ENCODE results near the gene FLRT2. TPM values are rescaled to one million over a fixed set of nuclear protein-coding genes. Genes with fewer than 3 reads are reported as not detected.

Gene FLRT2
- total RNA-seq, 4 donors from 2014 or later: 0.61 to 8.4 (median 6.4) TPM

DNA sequence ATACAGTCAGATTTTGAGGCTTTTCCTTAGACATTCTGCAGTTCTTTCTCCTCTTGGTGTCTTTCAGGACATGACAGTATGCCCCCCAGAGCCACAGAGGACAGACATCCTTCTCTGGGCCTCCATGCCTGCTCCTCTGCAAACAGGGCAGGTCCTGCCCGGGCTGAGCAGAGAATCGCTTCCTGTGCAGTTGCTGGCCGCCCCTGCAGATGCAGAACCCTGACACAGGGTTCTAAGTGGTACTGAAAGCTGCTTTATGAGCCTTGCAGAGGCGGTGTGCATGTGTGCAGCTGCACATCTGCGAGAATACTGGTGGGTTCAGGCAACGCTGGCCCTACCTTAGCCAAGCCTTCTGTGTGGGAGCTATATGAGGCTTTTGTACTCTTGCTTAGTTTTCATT, 54.5 kb downstream of the FLRT2 start:
- Histone ChIP-seq H3K9me3 (no peaks in the 10 kb centered on the region), H3K4me3 (no peak overlapping the region), H3K27ac (no peak overlapping the region), H3K36me3 (no peaks in the 10 kb centered on the region), H3K27me3 (no peaks in the 10 kb centered on the region), H3K4me1 (peaks cover 0 to 34% (median 0%) of the 10 kb centered on the region in 3 donors)
- 78% methylated on average over 3 of the region's 6 CpGs; no CpG with 5 or more reads in 1 of the 2 donors for WGBS, 2 donors
- intact Hi-C loops (cut with DNase I): no loop called here
- TF ChIP-seq POLR2A (IDR thresholded peaks at IDR 0.05): no peak
- TF ChIP-seq, protein P1, sequence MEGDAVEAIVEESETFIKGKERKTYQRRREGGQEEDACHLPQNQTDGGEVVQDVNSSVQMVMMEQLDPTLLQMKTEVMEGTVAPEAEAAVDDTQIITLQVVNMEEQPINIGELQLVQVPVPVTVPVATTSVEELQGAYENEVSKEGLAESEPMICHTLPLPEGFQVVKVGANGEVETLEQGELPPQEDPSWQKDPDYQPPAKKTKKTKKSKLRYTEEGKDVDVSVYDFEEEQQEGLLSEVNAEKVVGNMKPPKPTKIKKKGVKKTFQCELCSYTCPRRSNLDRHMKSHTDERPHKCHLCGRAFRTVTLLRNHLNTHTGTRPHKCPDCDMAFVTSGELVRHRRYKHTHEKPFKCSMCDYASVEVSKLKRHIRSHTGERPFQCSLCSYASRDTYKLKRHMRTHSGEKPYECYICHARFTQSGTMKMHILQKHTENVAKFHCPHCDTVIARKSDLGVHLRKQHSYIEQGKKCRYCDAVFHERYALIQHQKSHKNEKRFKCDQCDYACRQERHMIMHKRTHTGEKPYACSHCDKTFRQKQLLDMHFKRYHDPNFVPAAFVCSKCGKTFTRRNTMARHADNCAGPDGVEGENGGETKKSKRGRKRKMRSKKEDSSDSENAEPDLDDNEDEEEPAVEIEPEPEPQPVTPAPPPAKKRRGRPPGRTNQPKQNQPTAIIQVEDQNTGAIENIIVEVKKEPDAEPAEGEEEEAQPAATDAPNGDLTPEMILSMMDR (IDR thresholded peaks at IDR 0.05): no peak
- DNase-seq: no peak

DNA sequence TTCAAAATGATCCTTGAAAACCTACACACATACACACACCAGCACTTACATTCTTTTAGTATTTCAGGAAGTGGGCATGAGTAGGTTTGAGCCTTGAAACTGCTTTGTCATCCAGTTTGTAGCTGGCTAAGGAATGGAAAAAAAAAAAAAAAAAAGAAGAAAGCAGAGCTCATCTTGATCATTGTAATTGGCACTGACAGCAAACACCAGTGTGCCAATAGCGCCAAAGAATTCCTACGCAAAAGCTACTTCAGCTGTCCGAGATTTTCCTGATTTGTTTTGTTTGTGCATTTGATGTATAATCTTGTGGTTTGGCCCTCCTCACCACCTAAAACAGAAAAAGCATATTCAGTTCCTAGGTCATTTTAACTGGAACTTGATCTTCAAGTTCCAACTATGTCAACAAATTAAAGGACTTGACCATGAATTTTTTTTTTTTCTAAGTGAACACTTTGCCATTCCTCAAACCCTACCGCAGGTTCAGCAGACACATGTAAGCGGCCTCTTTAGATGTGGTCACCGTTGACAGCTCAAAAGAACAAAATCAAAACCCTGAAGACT, 57.3 kb downstream of the FLRT2 start:
- no peak overlapping the region for H3K27ac ChIP-seq
- intact Hi-C loops (cut with DNase I): no loop called here
- no peaks in the 10 kb centered on the region for H3K27me3 ChIP-seq
- H3K36me3 ChIP-seq: no peaks in the 10 kb centered on the region
- TF ChIP-seq, protein P1 (IDR thresholded peaks at IDR 0.05): no peak
- no peak for TF ChIP-seq POLR2A (IDR thresholded peaks at IDR 0.05)
- peaks cover 0 to 27% (median 0%) of the 10 kb centered on the region in 3 donors for H3K4me1 ChIP-seq
- no peak overlapping the region for H3K4me3 ChIP-seq
- 40 to 45% methylated on average over 6 of the region's 6 CpGs for WGBS, 2 donors
- H3K9me3 ChIP-seq: no peaks in the 10 kb centered on the region
- no peak for DNase-seq

DNA sequence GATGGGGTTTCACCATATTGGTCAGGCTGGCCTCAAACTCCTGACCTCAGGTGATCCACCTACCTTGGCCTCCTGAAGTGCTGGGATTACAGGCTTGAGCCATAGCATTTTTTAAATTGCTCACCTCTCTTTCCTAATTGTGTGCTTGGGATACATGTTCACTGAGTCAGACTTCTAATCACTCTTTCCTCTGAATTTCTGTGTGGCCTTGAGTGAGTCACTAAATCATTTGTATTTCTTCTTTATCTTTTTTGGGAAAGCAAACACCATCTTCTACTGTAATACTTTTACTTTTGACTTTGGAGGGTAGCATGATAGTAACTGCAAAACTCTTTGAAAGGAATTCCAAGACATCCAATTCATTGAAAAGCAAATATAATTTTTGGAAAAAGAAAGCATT, 60.8 kb downstream of the FLRT2 start:
- Histone ChIP-seq H3K27ac (no peak overlapping the region), H3K36me3 (no peaks in the 10 kb centered on the region), H3K9me3 (no peaks in the 10 kb centered on the region), H3K4me1 (peaks cover 0 to 7% (median 0%) of the 10 kb centered on the region in 3 donors), H3K4me3 (no peak overlapping the region), H3K27me3 (no peaks in the 10 kb centered on the region)
- TF ChIP-seq, protein P1 (IDR thresholded peaks at IDR 0.05): no peak
- no peak for TF ChIP-seq POLR2A (IDR thresholded peaks at IDR 0.05)
- no peak for DNase-seq
- intact Hi-C loops (cut with DNase I): no loop called here

DNA sequence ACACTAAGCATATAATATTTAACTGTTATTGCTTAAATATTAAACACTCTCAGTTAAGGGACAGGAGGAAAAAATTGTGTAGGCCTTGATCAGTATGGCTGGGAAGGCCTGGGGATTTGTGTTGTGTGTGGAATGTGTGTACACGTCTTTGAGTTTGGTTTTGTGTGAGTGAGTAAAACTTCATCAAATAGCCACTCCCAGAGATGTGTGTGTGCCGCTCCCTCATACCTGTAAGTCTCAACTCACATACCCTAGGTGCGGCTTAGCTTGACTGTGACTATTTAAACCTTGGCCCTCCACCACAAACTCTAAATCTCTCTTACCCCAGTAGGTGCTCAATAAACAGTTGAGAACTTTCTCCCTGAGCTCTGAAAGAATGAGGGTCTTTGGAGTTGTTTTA, 64.3 kb downstream of the FLRT2 start:
- Histone ChIP-seq H3K36me3 (no peaks in the 10 kb centered on the region), H3K27ac (no peak overlapping the region), H3K4me3 (no peak overlapping the region), H3K4me1 (no peaks in the 10 kb centered on the region), H3K9me3 (no peaks in the 10 kb centered on the region), H3K27me3 (no peaks in the 10 kb centered on the region)
- WGBS, 2 donors: 79 to 82% methylated on average over 3 of the region's 3 CpGs
- no peak for DNase-seq
- TF ChIP-seq POLR2A (IDR thresholded peaks at IDR 0.05): no peak
- TF ChIP-seq, protein P1 (IDR thresholded peaks at IDR 0.05): no peak
- intact Hi-C loops (cut with DNase I): no loop called here

DNA sequence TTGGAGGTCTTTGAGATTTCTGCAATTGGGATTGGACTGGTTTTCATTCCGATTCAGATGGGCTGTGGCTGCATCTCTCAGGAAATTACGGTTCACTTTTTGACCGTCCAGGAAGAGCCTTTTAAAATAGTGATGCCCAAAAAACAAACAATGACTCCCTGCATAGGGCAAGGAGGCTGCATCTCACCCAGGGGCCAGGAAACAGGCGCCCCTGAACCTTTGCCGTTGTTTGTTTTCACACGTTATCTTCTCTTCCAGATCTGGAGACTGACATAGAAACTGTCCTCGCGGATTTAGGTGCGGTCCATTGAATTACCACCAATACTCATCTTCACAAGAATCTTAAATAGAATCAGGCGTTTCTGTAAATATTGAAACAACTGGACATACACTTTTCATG, 66.0 kb downstream of the FLRT2 start:
- 90 to 92% methylated on average over 8 to 10 of the region's 10 CpGs for WGBS, 2 donors
- intact Hi-C loops (cut with DNase I): no loop called here
- no peaks in the 10 kb centered on the region for H3K36me3 ChIP-seq
- no peaks in the 10 kb centered on the region for H3K4me1 ChIP-seq
- no peaks in the 10 kb centered on the region for H3K27me3 ChIP-seq
- DNase-seq: no peak
- H3K9me3 ChIP-seq: no peaks in the 10 kb centered on the region
- H3K27ac ChIP-seq: no peak overlapping the region
- H3K4me3 ChIP-seq: no peak overlapping the region
- TF ChIP-seq, protein P1 (IDR thresholded peaks at IDR 0.05): no peak
- no peak for TF ChIP-seq POLR2A (IDR thresholded peaks at IDR 0.05)

Data from esophagus squamous epithelium (tissue), 5 donors.